Effector CD4-positive, alpha-beta T cell (primary cell): ENCODE results near the gene PDGFA.

Experiments used
- DNase-seq: peaks from one replicate; pipeline ENCODE4 v3.0.0-alpha.2; 2020

PDGFA gene

GRCh38 chr7:503575-504111, 16.0 kb downstream of the PDGFA start:
- no peak for DNase-seq

GRCh38 chr7:502296-502695, 17.4 kb downstream of the PDGFA start:
- no peak for DNase-seq

GRCh38 chr7:501526-501925, 18.1 kb downstream of the PDGFA start:
- DNase-seq: no peak

- no peak for DNase-seq
Measured at GRCh38 chr7:500521-501420, 18.9 kb downstream of the PDGFA start.

- no peak for DNase-seq
Measured at GRCh38 chr7:499853-500485, 19.7 kb downstream of the PDGFA start.

- no peak for DNase-seq
Measured at GRCh38 chr7:498678-499641, 20.7 kb downstream of the PDGFA start.

- no peak for DNase-seq
Measured at GRCh38 chr7:497946-498655, 21.5 kb downstream of the PDGFA start.

- no peak for DNase-seq
Measured at GRCh38 chr7:497346-497745, 22.3 kb downstream of the PDGFA start.

- DNase-seq: no peak
Measured at GRCh38 chr7:496528-497295, 22.9 kb downstream of the PDGFA start.

GRCh38 chr7:495761-496321, 23.8 kb downstream of the PDGFA start:
- DNase-seq: no peak

- no peak for DNase-seq
Measured at GRCh38 chr7:495326-495725, 24.3 kb downstream of the PDGFA start.

GRCh38 chr7:494906-495305, 24.7 kb downstream of the PDGFA start:
- no peak for DNase-seq

GRCh38 chr7:494259-494687, 25.4 kb downstream of the PDGFA start:
- DNase-seq: no peak

GRCh38 chr7:493661-494251, 25.9 kb downstream of the PDGFA start:
- DNase-seq: no peak

GRCh38 chr7:492714-493065, 27.0 kb downstream of the PDGFA start:
- no peak for DNase-seq

GRCh38 chr7:491958-492713, 27.5 kb downstream of the PDGFA start:
- DNase-seq: no peak

GRCh38 chr7:491292-491957, 28.2 kb downstream of the PDGFA start:
- no peak for DNase-seq

GRCh38 chr7:490461-491291, 29.0 kb downstream of the PDGFA start:
- DNase-seq: no peak
